Endothelial cell of umbilical vein (primary cell): ENCODE results near the gene DYNC2H1. TPM values are rescaled to one million over a fixed set of nuclear protein-coding genes. Genes with fewer than 3 reads are reported as not detected.
A peak's percentile ranks its signal among the peaks of the same experiment; 100 is the strongest.

ENCODE experiments used
- BruUV-seq: library from RNA; stranded (reverse); fragments of 400-500 nt; replicated peaks from 2 replicates; lab custom pipeline; 2021; lab: Mats Ljungman, UMichigan
- CTCF ChIA-PET: fragments of 300-600, 350-600 bp; sonication (Branson Sonifier 250); formaldehyde crosslinking; loops from one replicate; lab custom pipeline; 2021; ENCODE audit warnings: antibody characterized with exemption, inconsistent platforms; lab: Charles Lee
- POLR2A ChIA-PET: fragments of 300-600, 350-600 bp; sonication (Branson Sonifier 250); formaldehyde crosslinking; loops from one replicate; lab custom pipeline; 2021; ENCODE audit warnings: antibody characterized with exemption, inconsistent platforms; lab: Charles Lee
- DNase-seq: peaks from one replicate; pipeline ENCODE4 v3.0.0-alpha.2; 2011; ENCODE audit warnings: low read depth, low spot score
- FAIRE-seq: peaks from 2 replicates; lab custom pipeline; 2011; peaks lifted over from hg19 to GRCh38; lab: Jason Lieb, UNC
- H2AFZ ChIP-seq: 2 replicates; pipeline ENCODE4 v1.6.0; 2012; ENCODE audit warnings: low read depth, low read length, control low read depth, inconsistent platforms
- H3K27ac ChIP-seq: 2 replicates; pipeline ENCODE4 v1.5.1; 2011; ENCODE audit warnings: low read depth, mild to moderate bottlenecking, control low read depth, low read length, moderate library complexity; ENCODE audit not compliant: insufficient read depth
- H3K27me3 ChIP-seq, 2 experiments: 2 replicates each; pipeline versions ENCODE4 v1.6.0 to v1.6.1; 2011; ENCODE audit warnings: low read length in 2 of 2, mixed read lengths in 1 of 2; ENCODE audit not compliant: control insufficient read depth in 2 of 2, insufficient read depth in 2 of 2
- H3K36me3 ChIP-seq, 2 experiments: 2 replicates in 1 of 2; 3 replicates in 1 of 2; pipeline ENCODE4 v1.5.1; 2011; ENCODE audit warnings: low read length in 2 of 2, mild to moderate bottlenecking in 1 of 2, moderate library complexity in 1 of 2; ENCODE audit not compliant: control insufficient read depth in 2 of 2, insufficient read depth in 2 of 2; ENCODE audit errors: extremely low read depth in 1 of 2
- H3K4me1 ChIP-seq: 3 replicates; pipeline ENCODE4 v1.5.1; 2011; ENCODE audit warnings: mild to moderate bottlenecking, low read length; ENCODE audit not compliant: control insufficient read depth, insufficient read depth; ENCODE audit errors: extremely low read depth
- H3K4me2 ChIP-seq: 2 replicates; pipeline ENCODE4 v1.6.1; 2011; ENCODE audit warnings: low read length, control low read depth, mixed read lengths; ENCODE audit not compliant: insufficient read depth
- H3K4me3 ChIP-seq, 3 experiments: fragments of 200-600 bp in 1 of 3; sonication (generic), shearing (Covaris generic) in 1 of 3; replicated peaks in 1 of 3; 2 replicates each; pipeline ENCODE4 v1.5.1; 2011 to 2016; ENCODE audit warnings: control low read depth in 3 of 3, low read length in 3 of 3, mild to moderate bottlenecking in 2 of 3, inconsistent platforms in 1 of 3, low read depth in 1 of 3, moderate library complexity in 1 of 3; ENCODE audit not compliant: insufficient read depth in 1 of 3
- H3K79me2 ChIP-seq: 2 replicates; pipeline ENCODE4 v1.6.0; 2012; ENCODE audit warnings: low read length, inconsistent platforms; ENCODE audit not compliant: control insufficient read depth, insufficient read depth
- H3K9ac ChIP-seq: replicated peaks from 2 replicates; pipeline ENCODE3; 2011; ENCODE audit warnings: low read length, control low read depth; ENCODE audit not compliant: insufficient read depth; ENCODE audit errors: extremely low read depth
- H3K9me1 ChIP-seq: replicated peaks from 3 replicates; pipeline ENCODE4 v1.6.0; 2011; ENCODE audit warnings: mild to moderate bottlenecking, low read length; ENCODE audit not compliant: control insufficient read depth, insufficient read depth; ENCODE audit errors: extremely low read depth
- H3K9me3 ChIP-seq: replicated peaks from 2 replicates; pipeline ENCODE4 v1.5.1; 2012; ENCODE audit warnings: low read length, inconsistent platforms; ENCODE audit not compliant: control insufficient read depth, insufficient read depth
- H4K20me1 ChIP-seq: replicated peaks from 2 replicates; pipeline ENCODE3; 2011; ENCODE audit warnings: mild to moderate bottlenecking, low read length; ENCODE audit not compliant: control insufficient read depth, insufficient read depth; ENCODE audit errors: extremely low read depth
- CTCF ChIP-seq, 2 donors: IDR thresholded peaks; 1 replicate in 1 of 2; 2 replicates in 1 of 2; pipeline ENCODE4 v1.5.1; 2011; ENCODE audit warnings: low read length in 2 of 2, mild to moderate bottlenecking in 2 of 2, moderate library complexity in 2 of 2, control low read depth in 1 of 2, inconsistent platforms in 1 of 2, low read depth in 1 of 2; ENCODE audit not compliant: insufficient read depth in 1 of 2; ENCODE audit errors: extremely low read depth in 1 of 2
- EZH2 ChIP-seq: IDR thresholded peaks from 2 replicates; pipeline ENCODE4 v1.6.1; 2012; ENCODE audit warnings: borderline replicate concordance, low read depth, mild to moderate bottlenecking, moderate library complexity, low read length, inconsistent platforms; ENCODE audit not compliant: severe bottlenecking
- FOS ChIP-seq: IDR thresholded peaks from 2 replicates; pipeline ENCODE4 v1.6.1; 2011; ENCODE audit warnings: mild to moderate bottlenecking, low read length, moderate library complexity, borderline replicate concordance; ENCODE audit not compliant: insufficient read depth
- GATA2 ChIP-seq: IDR thresholded peaks from 2 replicates; pipeline ENCODE4 v1.7.0; 2011; ENCODE audit warnings: low read depth, mild to moderate bottlenecking, moderate library complexity, mixed read lengths, low read length; ENCODE audit not compliant: insufficient read length, insufficient read depth
- JUN ChIP-seq: IDR thresholded peaks from 2 replicates; pipeline ENCODE4 v1.6.1; 2011; ENCODE audit warnings: borderline replicate concordance, low read depth; ENCODE audit not compliant: insufficient read length, insufficient read depth
- MAX ChIP-seq: IDR thresholded peaks from 2 replicates; pipeline ENCODE4 v1.6.1; 2011; ENCODE audit not compliant: insufficient read depth, insufficient read length
- MYC ChIP-seq: IDR thresholded peaks from one replicate; pipeline ENCODE4 v1.6.1; 2011; ENCODE audit warnings: mild to moderate bottlenecking, low read depth, low read length
- POLR2A ChIP-seq: IDR thresholded peaks from 2 replicates; pipeline ENCODE4 v1.6.1; 2012; ENCODE audit warnings: low read depth, mild to moderate bottlenecking, control low read depth, low read length
- POLR2AphosphoS5 ChIP-seq: IDR thresholded peaks from 2 replicates; pipeline ENCODE4 v1.6.1; 2012; ENCODE audit warnings: low read depth, mild to moderate bottlenecking, control low read depth, low read length, moderate library complexity; ENCODE audit not compliant: insufficient read depth
- dilution Hi-C: fragments of 300-500 bp; cut with MboI; formaldehyde crosslinking; loops from one replicate; pipeline ENCODE4 v1.15.0; 2019; ENCODE audit warnings: low sequenced_read_pairs; ENCODE audit not compliant: extremely low pct_ligation_motif_present
- intact Hi-C: fragments of 100-400 bp; cut with micrococcal nuclease; formaldehyde crosslinking; loops from one replicate; pipeline ENCODE4 v1.10.0; 2022
- polyA plus RNA-seq, 4 experiments: library from polyadenylated mRNA; depleted of rRNA in 3 of 4; stranded (reverse) in 3 of 4; unstranded in 1 of 4; fragments of >200 nt; gene quantifications; 2 replicates each; pipeline versions ENCODE4 v1.2.1 to v1.2.3, GENCODE V29; 2011 to 2012; ENCODE audit warnings: missing spikeins in 1 of 4
- total RNA-seq: library from RNA; stranded (reverse); gene quantifications from 2 replicates; pipeline ENCODE4 v1.2.3, GENCODE V29; 2021

DYNC2H1 gene
- total and polyA plus RNA-seq, 2 donors (not counting 3 experiments of a cell fraction or from before 2014, with no cell fraction given), result 1.9 to 4.2 TPM

DNA sequence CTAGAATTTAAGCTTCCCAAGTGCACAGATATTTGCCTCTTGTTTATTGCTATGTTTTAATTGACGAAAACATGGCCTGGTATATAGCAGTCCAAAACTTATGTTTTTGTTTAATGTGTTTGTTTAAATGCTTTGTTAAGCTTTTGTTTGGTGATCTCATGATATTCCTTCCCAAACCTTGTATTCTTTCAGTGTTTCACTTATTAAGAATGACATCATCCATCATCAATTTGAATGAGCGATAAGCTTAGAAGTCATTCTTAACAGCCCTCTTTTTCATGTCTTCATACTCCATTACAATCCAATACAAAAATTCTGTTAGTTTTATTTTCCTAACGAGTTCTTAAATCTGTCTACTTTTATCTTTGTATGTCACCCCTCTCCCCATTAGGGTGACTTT lies 206.0 kb downstream of the DYNC2H1 start:
- POLR2A ChIA-PET, result no interaction called here
- TF ChIP-seq FOS, result no peak
- TF ChIP-seq EZH2, result no peak
- TF ChIP-seq MAX, result no peak
- no peak for TF ChIP-seq MYC
- TF ChIP-seq JUN, result peak; percentile 26
- TF ChIP-seq GATA2, result no peak
- intact Hi-C loops, result no loop called here
- H3K27ac ChIP-seq, result no peak overlapping the region
- H3K27me3 ChIP-seq, result no peaks in the 10 kb centered on the region
- H3K9me3 ChIP-seq, result no peaks in the 10 kb centered on the region
- H3K36me3 ChIP-seq, result no peaks in the 10 kb centered on the region
- dilution Hi-C loops, result no loop called here
- no peak overlapping the region for H3K4me2 ChIP-seq
- FAIRE-seq, result peak; percentile 44
- DNase-seq, result no peak
- no peaks in the 10 kb centered on the region for H3K4me1 ChIP-seq
- H3K9me1 ChIP-seq, result no peaks in the 10 kb centered on the region
- H3K4me3 ChIP-seq, result no peak overlapping the region
- H2AFZ ChIP-seq, result no peak overlapping the region
- H3K79me2 ChIP-seq, result no peaks in the 10 kb centered on the region
- no peak overlapping the region for H3K9ac ChIP-seq
- H4K20me1 ChIP-seq, result no peaks in the 10 kb centered on the region
- BruUV-seq, result no TSS peak
- CTCF ChIA-PET, result interaction anchor here (0.8 to 2.6 kb wide), 4 partner anchors 9 to 271 kb away, joined by 3 to 10 read pairs (median 4); no protein-coding TSS in a partner anchor

- H3K36me3 ChIP-seq, result no peaks in the 10 kb centered on the region
- ChIA-PET CTCF (interaction anchor here (2.4 to 2.6 kb wide), 2 partner anchors 8 to 10 kb away, joined by 5 to 10 read pairs; no protein-coding TSS in a partner anchor), POLR2A (no interaction called here)
- no peaks in the 10 kb centered on the region for H4K20me1 ChIP-seq
- FAIRE-seq, result no peak
- no peak overlapping the region for H3K4me3 ChIP-seq
- no peak overlapping the region for H3K9ac ChIP-seq
- dilution Hi-C loops (no loop called here), intact Hi-C loops (no loop called here)
- no peak overlapping the region for H2AFZ ChIP-seq
- H3K9me3 ChIP-seq, result no peaks in the 10 kb centered on the region
- no peaks in the 10 kb centered on the region for H3K79me2 ChIP-seq
- H3K27ac ChIP-seq, result no peak overlapping the region
- H3K27me3 ChIP-seq, result no peaks in the 10 kb centered on the region
- no peaks in the 10 kb centered on the region for H3K4me1 ChIP-seq
- no peak for TF ChIP-seq GATA2
- no peak for TF ChIP-seq MYC
- TF ChIP-seq POLR2AphosphoS5, result no peak
- no peak for TF ChIP-seq FOS
- TF ChIP-seq MAX, result no peak
- TF ChIP-seq POLR2A, result no peak
- TF ChIP-seq EZH2, result no peak
- TF ChIP-seq CTCF (IDR thresholded peaks at IDR 0.05; ENCODE audit: extremely low read depth in 1 of 2, insufficient read depth in 1 of 2, low read depth in 1 of 2, low read length in 2 of 2), result no peak
- TF ChIP-seq JUN, result no peak
- peak; percentile 17 for DNase-seq
- no peaks in the 10 kb centered on the region for H3K9me1 ChIP-seq
- H3K4me2 ChIP-seq, result no peak overlapping the region
- BruUV-seq, result no TSS peak
These were observed 207.9 kb downstream of the DYNC2H1 start for GRCh38 chr11:103317118-103317517.
